NOMO-1 treated with DMSO at 0.1 percent for 48 hours (cell line): ENCODE measurements around the gene TRAF3IP1.

Experiments used
- DNase-seq: peaks from one replicate; lab custom pipeline; 2025; ENCODE audit not compliant: unreplicated experiment; lab: John Stamatoyannopoulos, UW

TRAF3IP1 gene

GRCh38 chr2:238286987-238287736 is 33.2 kb upstream of the TRAF3IP1 start:
- no peak for DNase-seq

- peak; percentile 59 for DNase-seq
Measured at GRCh38 chr2:238287737-238288649, 32.3 kb upstream of the TRAF3IP1 start, which contains the start of gene PER2. TSS of gene PER2 (minus strand) at chr2:238288610. CDS start at chr2:238277936, 10,674 bp downstream.

DNA sequence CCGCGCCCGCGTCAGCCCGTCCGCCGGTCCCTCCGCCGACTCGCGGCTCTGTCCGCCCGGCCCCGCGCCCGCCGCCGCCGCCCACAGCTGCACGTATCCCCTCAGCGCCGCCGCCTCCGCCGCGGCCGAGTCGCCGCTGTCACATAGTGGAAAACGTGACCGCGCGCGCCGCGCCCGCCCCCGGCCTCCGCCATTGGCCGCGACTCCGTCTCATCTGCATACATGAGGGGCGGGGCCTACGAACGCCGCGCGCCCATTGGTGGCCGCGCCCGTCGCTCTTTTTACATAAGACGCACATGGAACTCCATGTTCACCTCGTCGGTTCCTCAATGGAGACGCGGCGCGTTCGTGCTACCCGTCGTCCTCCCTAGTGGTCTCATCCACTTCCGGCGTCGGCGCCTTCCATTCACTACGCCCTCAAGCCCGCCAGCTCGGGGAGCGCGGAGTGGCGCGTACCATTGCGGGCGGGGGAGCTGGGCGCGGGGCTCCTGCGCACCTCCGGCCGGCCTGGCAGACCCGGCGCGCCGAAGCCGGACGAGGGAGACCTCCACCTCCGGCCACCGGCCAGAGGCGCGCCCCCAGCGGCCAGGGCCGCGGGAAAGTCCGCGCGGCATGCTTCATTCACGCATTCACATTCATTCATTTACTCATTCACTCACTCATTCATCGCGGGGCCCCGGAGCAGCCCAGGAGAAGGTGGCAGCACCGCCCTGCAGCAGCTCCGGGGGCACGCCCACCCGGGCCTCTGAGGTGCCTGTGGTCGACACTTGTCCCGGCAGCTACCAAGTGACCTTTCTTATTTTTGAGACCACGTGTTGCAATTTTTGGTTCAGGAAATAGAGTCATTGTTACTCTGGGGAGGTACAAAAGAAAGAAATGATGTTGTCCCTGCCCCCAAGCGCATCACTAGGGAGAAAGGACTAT is 31.4 kb upstream of the TRAF3IP1 start:
- DNase-seq, result peak; percentile 97

DNA sequence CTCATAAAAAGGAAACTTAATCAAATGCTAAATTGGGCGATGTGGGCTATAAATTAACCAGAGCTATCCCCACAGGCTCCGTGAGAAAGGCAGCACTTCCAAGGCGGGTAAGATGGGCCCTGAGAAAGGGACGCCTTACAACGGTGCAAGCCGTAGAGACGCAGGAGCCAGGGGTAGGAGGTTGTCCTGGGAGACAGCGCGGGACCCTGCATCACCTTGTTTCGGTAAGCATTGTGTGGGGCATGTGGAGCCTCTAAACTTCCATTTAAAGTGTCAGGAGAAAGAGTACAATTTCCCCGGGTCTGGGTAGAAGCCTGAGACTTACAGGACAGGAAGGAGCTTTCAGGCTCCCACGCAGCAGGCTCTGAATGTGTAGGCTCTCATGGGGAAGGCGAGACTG is 30.7 kb upstream of the TRAF3IP1 start:
- no peak for DNase-seq

GRCh38 chr2:238290091-238290509 is 30.2 kb upstream of the TRAF3IP1 start:
- no peak for DNase-seq

DNA sequence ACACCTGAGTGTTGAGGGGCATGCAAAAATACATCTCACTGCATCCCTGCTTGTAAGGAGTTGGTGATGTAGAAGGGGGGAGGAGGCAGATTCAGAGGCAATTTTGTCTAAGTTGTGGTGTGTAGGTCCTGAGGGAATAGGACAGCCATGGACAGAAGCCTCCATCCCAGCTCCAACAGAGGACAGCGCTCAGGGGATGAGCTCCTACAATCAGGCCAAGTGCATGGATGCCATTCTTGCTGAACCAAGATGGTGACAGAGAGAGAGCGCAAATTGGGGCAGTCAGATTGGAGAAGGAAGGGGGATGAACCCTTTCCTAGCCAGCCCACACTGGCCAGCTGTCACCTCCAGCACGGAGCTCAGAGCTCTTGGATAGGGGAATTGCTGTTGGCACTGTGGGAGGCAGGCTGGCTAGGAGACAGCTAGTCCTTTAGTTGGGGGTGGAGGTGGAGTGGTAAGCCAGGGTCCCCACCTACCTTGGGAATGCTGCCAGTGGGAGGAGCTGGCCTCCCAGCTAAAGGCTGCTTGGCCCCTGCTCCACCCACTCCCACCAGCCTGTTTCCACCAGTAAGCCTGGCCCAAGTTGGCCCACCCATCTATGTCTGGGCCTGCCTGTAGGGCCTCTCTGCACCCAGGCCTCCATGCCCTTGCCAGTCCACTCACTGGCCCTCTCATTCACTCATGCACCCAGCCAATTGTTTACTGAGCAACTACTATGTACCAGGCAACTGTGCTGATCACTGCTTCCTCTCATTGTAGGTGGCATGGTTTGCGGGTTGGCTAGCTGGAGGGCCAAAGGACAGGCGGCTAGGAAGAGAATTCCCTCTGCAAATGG is 29.4 kb upstream of the TRAF3IP1 start:
- DNase-seq, result no peak

- DNase-seq, result no peak
Measured at GRCh38 chr2:238291550-238292281, 28.6 kb upstream of the TRAF3IP1 start.

GRCh38 chr2:238294046-238294392 is 26.3 kb upstream of the TRAF3IP1 start:
- no peak for DNase-seq

DNA sequence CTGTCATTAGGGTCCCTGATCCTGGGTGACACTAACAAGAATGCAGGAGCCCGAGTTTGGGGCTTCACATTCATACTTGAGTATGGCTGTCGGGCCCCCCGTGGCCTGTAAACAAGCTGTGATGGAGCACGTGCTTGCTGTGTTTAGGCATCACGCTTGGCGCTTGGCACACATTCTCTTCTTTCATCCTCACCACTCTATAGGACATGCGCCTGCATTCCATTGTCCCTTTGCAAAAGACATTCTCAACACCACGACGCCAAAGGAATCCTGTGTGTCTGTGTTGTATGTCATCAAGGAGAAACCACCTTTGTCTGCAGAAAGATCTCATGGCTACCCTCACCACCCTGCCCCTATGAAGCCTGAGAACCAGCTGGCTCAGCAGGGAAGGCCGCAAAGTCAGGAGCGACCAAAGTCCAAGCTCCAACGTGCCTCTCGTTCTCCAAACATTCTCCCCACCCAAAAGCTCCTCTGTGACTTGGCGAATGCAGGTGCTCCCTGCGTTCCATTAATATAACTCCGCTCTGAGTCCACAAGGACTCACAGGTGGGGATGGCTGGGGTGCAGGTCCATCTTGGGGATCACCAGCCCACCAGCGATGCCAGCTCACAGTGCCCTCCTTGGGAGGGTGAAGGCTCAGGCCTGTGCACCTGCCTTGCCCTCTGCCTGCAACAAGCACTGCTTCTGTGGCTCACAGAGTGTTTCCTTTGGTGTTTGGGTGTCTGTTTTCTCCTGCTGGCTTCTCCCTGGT is 25.8 kb upstream of the TRAF3IP1 start:
- no peak for DNase-seq

DNA sequence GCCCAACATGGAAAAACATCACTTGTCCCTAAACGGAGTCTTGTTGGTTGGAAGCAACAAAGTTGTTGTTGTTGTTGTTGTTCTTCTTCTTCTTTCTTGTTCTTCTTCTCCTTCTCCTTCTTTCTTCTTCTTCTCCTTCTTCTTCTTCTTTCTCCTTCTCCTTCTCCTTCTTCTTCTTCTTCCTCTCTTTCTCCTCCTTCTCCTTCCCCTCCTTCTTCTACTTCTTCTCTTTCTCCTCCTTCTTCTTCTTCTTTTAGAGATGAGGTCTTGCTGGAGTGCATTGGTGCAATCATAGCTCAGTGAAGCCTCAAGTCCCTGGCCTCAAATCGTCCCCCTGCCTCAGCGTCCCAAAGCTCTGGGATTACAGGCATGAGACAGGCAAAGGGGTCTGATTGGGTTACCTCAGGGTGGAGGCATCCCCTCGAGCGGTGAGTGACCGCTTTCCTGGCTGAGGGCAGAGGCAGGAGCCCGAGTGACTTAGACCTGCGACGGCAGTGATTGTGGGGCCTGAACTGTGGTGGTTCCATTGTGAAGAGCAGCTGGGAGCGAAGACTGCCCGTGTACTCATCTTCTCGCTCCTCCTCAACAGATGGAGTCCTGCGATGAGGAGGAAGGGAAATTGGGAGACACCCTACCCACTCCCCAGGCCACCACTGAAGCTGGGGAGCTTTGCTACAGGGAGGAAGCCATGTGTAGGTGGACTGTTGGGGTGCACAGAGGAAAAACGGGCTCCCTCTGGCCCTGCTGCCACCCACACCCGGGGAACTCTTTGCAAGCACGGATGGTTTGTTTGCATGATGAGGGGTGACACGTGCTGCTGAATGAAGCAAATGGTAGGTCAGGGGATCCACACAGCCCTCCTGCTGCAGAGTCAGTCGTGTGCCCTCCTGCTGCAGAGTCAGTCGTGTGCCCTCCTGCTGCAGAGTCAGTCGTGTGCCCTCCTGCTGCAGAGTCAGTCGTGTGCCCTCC is 24.9 kb upstream of the TRAF3IP1 start:
- no peak for DNase-seq

DNA sequence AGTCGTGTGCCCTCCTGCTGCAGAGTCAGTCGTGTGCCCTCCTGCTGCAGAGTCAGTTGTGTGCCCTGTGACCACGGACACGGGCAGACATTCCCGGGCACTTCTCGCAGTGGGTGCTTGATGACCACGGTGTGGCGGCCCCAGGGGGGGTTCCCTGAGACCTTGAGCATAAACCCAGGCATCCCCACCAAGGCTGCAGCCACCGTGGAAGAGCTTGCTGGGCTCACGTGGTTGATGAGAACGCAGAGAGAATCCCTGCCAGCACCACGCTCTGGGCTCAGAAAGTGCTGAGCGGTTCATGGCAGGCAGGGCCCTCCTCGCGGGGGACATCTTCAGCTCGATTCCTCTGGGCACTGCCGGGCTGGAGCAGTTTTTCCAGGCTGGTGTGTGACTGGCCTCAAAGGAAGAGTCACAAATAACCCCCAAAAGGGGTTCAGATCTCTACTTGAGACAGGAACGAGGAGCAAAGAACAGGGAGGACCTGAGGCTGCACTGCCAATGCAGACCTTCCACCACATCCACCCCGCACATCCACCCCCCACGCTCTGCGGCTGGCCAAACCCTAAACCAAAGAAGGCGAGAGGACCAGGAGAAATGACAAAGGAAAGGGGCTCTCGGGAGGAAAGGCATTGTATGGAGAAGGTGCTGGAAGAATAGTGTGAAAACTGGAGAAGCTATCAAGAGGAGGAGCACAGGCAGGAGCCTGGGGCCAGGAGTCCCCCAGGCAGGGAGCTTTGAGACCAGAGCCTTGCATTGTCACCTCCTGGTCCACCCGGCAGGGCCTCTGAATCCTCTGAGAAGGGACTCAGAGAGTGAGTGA is 23.5 kb upstream of the TRAF3IP1 start:
- DNase-seq, result no peak

GRCh38 chr2:238299803-238300202 is 20.5 kb upstream of the TRAF3IP1 start:
- DNase-seq, result no peak

DNA sequence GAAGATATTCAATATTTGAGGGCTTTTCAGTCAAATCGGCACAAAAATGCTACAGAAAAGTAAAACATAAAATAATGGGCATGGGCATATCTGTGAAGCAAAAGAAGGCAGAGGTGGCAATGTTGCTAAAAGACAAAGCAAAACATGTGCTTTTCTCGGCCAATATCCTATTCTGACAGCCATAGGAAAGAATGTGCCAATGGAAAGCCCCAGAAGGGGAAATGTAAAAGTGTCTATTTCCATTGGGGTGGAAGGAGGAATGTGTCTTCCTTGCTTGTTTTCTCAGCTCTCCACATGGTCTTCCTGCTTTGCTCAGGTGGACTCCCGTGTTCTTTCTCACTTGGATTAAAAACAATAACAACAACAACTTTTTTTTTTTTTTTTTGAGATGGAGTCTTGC is 18.2 kb upstream of the TRAF3IP1 start:
- DNase-seq, result no peak

- no peak for DNase-seq
Measured at GRCh38 chr2:238302751-238303150, 17.6 kb upstream of the TRAF3IP1 start.

- DNase-seq, result no peak
Measured at GRCh38 chr2:238304116-238304515, 16.2 kb upstream of the TRAF3IP1 start.

GRCh38 chr2:238305092-238305862 is 15.0 kb upstream of the TRAF3IP1 start:
- no peak for DNase-seq
